ENCODE results near the gene NAP1L4. TPM values are rescaled to one million over a fixed set of nuclear protein-coding genes. Genes with fewer than 3 reads are reported as not detected.

NAP1L4 gene
- total and polyA plus RNA-seq, 2 donors (not counting 1 experiment from before 2014, with no cell fraction given): 62.1 to 133 TPM

- Histone ChIP-seq H2AFZ (ENCODE audit: insufficient read depth, low read depth, low read length, poor library complexity, severe bottlenecking) (no peak overlapping the region), H3K4me3 (ENCODE audit: control extremely low read depth in 1 of 5, extremely low read depth in 1 of 5, insufficient read depth in 1 of 5, low read depth in 2 of 5, low read length in 4 of 5) (no peak overlapping the region), H3K27ac (ENCODE audit: low read length in 2 of 2) (no peak overlapping the region), H3K27me3 (replicated peaks in 1 of 4; ENCODE audit: control extremely low read depth in 1 of 4, control insufficient read depth in 3 of 4, insufficient read depth in 4 of 4, low read length in 3 of 4) (no peaks in the 10 kb centered on the region), H3K79me2 (ENCODE audit: control insufficient read depth, insufficient read depth, low read length) (no peaks in the 10 kb centered on the region), H3K4me1 (ENCODE audit: control insufficient read depth in 2 of 2, insufficient read depth in 2 of 2, low read length in 2 of 2) (peaks cover 11 to 14% of the 10 kb centered on the region in 2 donors), H4K20me1 (ENCODE audit: control insufficient read depth, insufficient read depth, low read length, poor library complexity, severe bottlenecking) (no peaks in the 10 kb centered on the region), H3K36me3 (replicated peaks in 1 of 2; ENCODE audit: control extremely low read depth in 1 of 2, control insufficient read depth in 1 of 2, extremely low read depth in 1 of 2, insufficient read depth in 2 of 2, low read length in 1 of 2) (no peaks in the 10 kb centered on the region), H3K9ac (ENCODE audit: low read length) (no peak overlapping the region), H3K9me3 (ENCODE audit: control extremely low read depth in 1 of 3, control insufficient read depth in 2 of 3, insufficient read depth in 1 of 3, low read length in 2 of 3) (peaks cover 0 to 11% (median 0%) of the 10 kb centered on the region in 3 donors), H3K4me2 (replicated peaks; ENCODE audit: low read depth, low read length, poor library complexity, severe bottlenecking) (no peak overlapping the region)
- ATAC-seq (ENCODE audit: low read depth) (no peak), DNase-seq (no peak)
- ChIA-PET POLR2A (no interaction called here), CTCF (no interaction called here)
- no peak overlapping the region for H3K27ac Mint-ChIP-seq
- intact Hi-C loops (cut with micrococcal nuclease): loop anchor here (10.0 kb wide), 1 partner anchor 145 kb away; the partner anchor contains the start of gene CARS1
- H3K27me3 Mint-ChIP-seq: peaks cover 5% of the 10 kb centered on the region
- no peak overlapping the region for H3K4me3 Mint-ChIP-seq
- TF ChIP-seq EZH2 (IDR thresholded peaks at IDR 0.05; ENCODE audit: borderline replicate concordance, insufficient read depth, low read depth, low read length, poor library complexity, severe bottlenecking): no peak
- no peak for TF ChIP-seq CTCF (IDR thresholded peaks at IDR 0.05)
- 78% methylated on average over 77 of the region's 78 CpGs for WGBS (ENCODE audit: insufficient coverage)
- H3K4me1 Mint-ChIP-seq: peaks cover 15% of the 10 kb centered on the region
- H3K9me3 Mint-ChIP-seq (ENCODE audit: insufficient read depth): no peaks in the 10 kb centered on the region
These were observed 82.8 kb downstream of the NAP1L4 start for GRCh38 chr11:2909133-2909902.

DNA sequence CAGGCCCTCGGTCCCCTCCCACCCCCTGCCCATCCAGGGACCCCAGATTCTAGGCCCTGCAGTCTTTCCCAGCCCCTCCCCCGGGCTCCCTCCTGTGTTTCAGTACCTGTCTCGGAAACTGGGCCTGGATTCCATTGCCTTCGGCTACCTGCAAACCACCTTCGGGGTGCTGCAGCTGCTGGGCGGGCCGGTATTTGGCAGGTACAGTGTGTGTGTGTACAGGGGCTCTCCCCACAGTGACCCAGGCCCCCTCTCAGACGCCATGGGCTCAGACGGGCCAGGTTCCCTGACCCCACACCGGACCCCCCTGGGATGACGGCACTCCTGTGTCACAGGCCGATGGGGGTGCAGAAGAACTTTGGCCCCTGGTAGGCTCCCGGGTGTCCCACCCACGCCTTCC lies 84.0 kb downstream of the NAP1L4 start:
- POLR2A ChIA-PET: no interaction called here

More for the DNA sequence above, 84.0 kb downstream of the NAP1L4 start:
- Mint-ChIP-seq H3K27ac (no peak overlapping the region), H3K9me3 (ENCODE audit: insufficient read depth) (no peaks in the 10 kb centered on the region), H3K4me1 (peaks cover 8% of the 10 kb centered on the region), H3K4me3 (no peak overlapping the region), H3K27me3 (peaks cover 5% of the 10 kb centered on the region)
- Histone ChIP-seq H3K27ac (ENCODE audit: low read length in 2 of 2) (no peak overlapping the region), H3K27me3 (replicated peaks in 1 of 4; ENCODE audit: control extremely low read depth in 1 of 4, control insufficient read depth in 3 of 4, insufficient read depth in 4 of 4, low read length in 3 of 4) (no peaks in the 10 kb centered on the region), H3K79me2 (ENCODE audit: control insufficient read depth, insufficient read depth, low read length) (no peaks in the 10 kb centered on the region), H3K9me3 (ENCODE audit: control extremely low read depth in 1 of 3, control insufficient read depth in 2 of 3, insufficient read depth in 1 of 3, low read length in 2 of 3) (peaks cover 0 to 11% (median 0%) of the 10 kb centered on the region in 3 donors), H3K4me3 (ENCODE audit: control extremely low read depth in 1 of 5, extremely low read depth in 1 of 5, insufficient read depth in 1 of 5, low read depth in 2 of 5, low read length in 4 of 5) (no peak overlapping the region), H3K4me2 (replicated peaks; ENCODE audit: low read depth, low read length, poor library complexity, severe bottlenecking) (no peak overlapping the region), H3K9ac (ENCODE audit: low read length) (no peak overlapping the region), H2AFZ (ENCODE audit: insufficient read depth, low read depth, low read length, poor library complexity, severe bottlenecking) (no peak overlapping the region), H4K20me1 (ENCODE audit: control insufficient read depth, insufficient read depth, low read length, poor library complexity, severe bottlenecking) (no peaks in the 10 kb centered on the region), H3K4me1 (ENCODE audit: control insufficient read depth in 2 of 2, insufficient read depth in 2 of 2, low read length in 2 of 2) (peaks cover under 1 to 7% of the 10 kb centered on the region in 2 donors), H3K36me3 (replicated peaks in 1 of 2; ENCODE audit: control extremely low read depth in 1 of 2, control insufficient read depth in 1 of 2, extremely low read depth in 1 of 2, insufficient read depth in 2 of 2, low read length in 1 of 2) (no peaks in the 10 kb centered on the region)
- TF ChIP-seq EZH2 (IDR thresholded peaks at IDR 0.05; ENCODE audit: borderline replicate concordance, insufficient read depth, low read depth, low read length, poor library complexity, severe bottlenecking) (no peak), CTCF (IDR thresholded peaks at IDR 0.05) (no peak)
- no peak for ATAC-seq (ENCODE audit: low read depth)
- CTCF ChIA-PET: no interaction called here
- intact Hi-C loops (cut with micrococcal nuclease): loop anchor here (10.0 kb wide), 1 partner anchor 147 kb away; the partner anchor contains the start of gene CARS1
- 97% methylated on average over 5 of the region's 14 CpGs for WGBS (ENCODE audit: insufficient coverage)
- DNase-seq: no peak

Data from B cell (primary cell).